GM23248 (cell line): ENCODE results near the gene RTRAF. TPM values are rescaled to one million over a fixed set of nuclear protein-coding genes. Genes with fewer than 3 reads are reported as not detected.
A peak's percentile ranks its signal among the peaks of the same experiment; 100 is the strongest.

ENCODE experiments used
- DNase-seq: peaks from one replicate; pipeline ENCODE4 v3.0.0-alpha.2; 2015
- H2AFZ ChIP-seq: fragments of 200-600 bp; sonication (generic); 2 replicates; pipeline ENCODE4 v1.6.1; 2016; ENCODE audit warnings: antibody characterized with exemption
- H3F3A ChIP-seq: fragments of 200-600 bp; sonication (generic); 2 replicates; pipeline ENCODE4 v1.6.1; 2016; ENCODE audit warnings: mild to moderate bottlenecking, antibody characterized with exemption, mixed run types; ENCODE audit not compliant: insufficient read depth
- H3K27ac ChIP-seq: fragments of 200-600 bp; sonication (generic); 2 replicates; pipeline ENCODE4 v1.5.1; 2016; ENCODE audit warnings: mild to moderate bottlenecking
- H3K27me3 ChIP-seq: fragments of 200-600 bp; sonication (generic); replicated peaks from 2 replicates; pipeline ENCODE4 v1.6.1; 2016; ENCODE audit warnings: mild to moderate bottlenecking; ENCODE audit not compliant: insufficient read depth
- H3K36me3 ChIP-seq: fragments of 200-600 bp; sonication (generic); 2 replicates; pipeline ENCODE4 v1.6.1; 2016; ENCODE audit warnings: low read depth, mild to moderate bottlenecking
- H3K4me1 ChIP-seq: fragments of 200-600 bp; sonication (generic); 2 replicates; pipeline ENCODE4 v1.6.1; 2016; ENCODE audit warnings: mild to moderate bottlenecking; ENCODE audit not compliant: insufficient read depth
- H3K4me2 ChIP-seq: fragments of 200-600 bp; sonication (generic); one replicate; pipeline ENCODE4 v1.6.1; 2016; ENCODE audit warnings: mild to moderate bottlenecking; ENCODE audit not compliant: unreplicated experiment
- H3K4me3 ChIP-seq: fragments of 200-600 bp; sonication (generic); 2 replicates; pipeline ENCODE4 v1.5.1; 2016; ENCODE audit warnings: mild to moderate bottlenecking
- H3K79me2 ChIP-seq: fragments of 200-600 bp; sonication (generic); 2 replicates; pipeline ENCODE4 v1.6.1; 2016; ENCODE audit warnings: mild to moderate bottlenecking; ENCODE audit not compliant: insufficient read depth
- H3K9ac ChIP-seq: fragments of 200-600 bp; sonication (generic); 2 replicates; pipeline ENCODE4 v1.6.1; 2016; ENCODE audit warnings: mild to moderate bottlenecking
- H3K9me2 ChIP-seq: fragments of 200-600 bp; sonication (generic); 2 replicates; pipeline ENCODE4 v1.6.1; 2016; ENCODE audit warnings: mixed run types, mild to moderate bottlenecking, moderate library complexity; ENCODE audit not compliant: insufficient read depth
- H3K9me3 ChIP-seq: fragments of 200-600 bp; sonication (generic); one replicate; pipeline ENCODE4 v1.6.1; 2017; ENCODE audit warnings: low read depth
- H4K20me1 ChIP-seq: fragments of 200-600 bp; sonication (generic); 2 replicates; pipeline ENCODE4 v1.6.0; 2016; ENCODE audit not compliant: insufficient read depth
- EZH2 ChIP-seq: fragments of 200-600 bp; sonication (generic); IDR thresholded peaks from 2 replicates; pipeline ENCODE4 v1.6.1; 2018; ENCODE audit warnings: antibody characterized with exemption, mild to moderate bottlenecking; ENCODE audit not compliant: insufficient read depth, poor library complexity, severe bottlenecking
- EZH2phosphoT487 ChIP-seq: fragments of 200-600 bp; sonication (generic); IDR thresholded peaks from 2 replicates; pipeline ENCODE4 v1.6.1; 2018; ENCODE audit warnings: antibody characterized with exemption, moderate library complexity, mild to moderate bottlenecking, low read depth; ENCODE audit not compliant: insufficient read depth
- WGBS, 2 experiments: methylation state at CpG; one replicate each; pipeline ENCODE4 v1.1.6; 2015 to 2017; ENCODE audit warnings: low lambda C conversion rate in 2 of 2, low coverage in 1 of 2; ENCODE audit errors: missing lambda C conversion rate in 2 of 2; 5-methylcytosine and 5-hydroxymethylcytosine counted together
- in situ Hi-C: fragments of 300-500 bp; cut with MboI; formaldehyde crosslinking; loops from 2 replicates; pipeline ENCODE4 v1.15.0; 2020
- polyA plus RNA-seq: library from polyadenylated mRNA; unstranded; fragments of >200 nt; fragmentation: Nextera tagmentation; extraction: Ambion mirVana; gene quantifications from 2 replicates; pipeline ENCODE4 v1.2.1, GENCODE V29; 2016
- total RNA-seq: library from RNA; depleted of rRNA; stranded (reverse); fragments of >200 nt; shearing (Covaris generic); gene quantifications from 2 replicates; pipeline ENCODE4 v1.2.3, GENCODE V29; 2014

The RTRAF gene
- total and polyA plus RNA-seq, 2 experiments from 2014 or later, result 99.9 to 270 TPM

- Histone ChIP-seq H4K20me1 (no peaks in the 10 kb centered on the region), H3K4me1 (peaks cover 57% of the 10 kb centered on the region), H3K4me3 (no peak overlapping the region), H3K27ac (no peak overlapping the region), H2AFZ (no peak overlapping the region), H3K9me2 (no peaks in the 10 kb centered on the region), H3K79me2 (peaks cover 73% of the 10 kb centered on the region), H3F3A (peaks cover 33% of the 10 kb centered on the region), H3K27me3 (no peaks in the 10 kb centered on the region), H3K4me2 (no peak overlapping the region), H3K36me3 (no peaks in the 10 kb centered on the region), H3K9me3 (no peaks in the 10 kb centered on the region), H3K9ac (no peak overlapping the region)
- WGBS, 2 experiments, result 97 to 98% methylated on average over 10 of the region's 10 CpGs
- TF ChIP-seq EZH2phosphoT487 (no peak), EZH2 (no peak)
- in situ Hi-C loops, result no loop called here
- no peak for DNase-seq
Observed at GRCh38 chr14:52048116-52048515, 58.8 kb downstream of the RTRAF start.

DNA sequence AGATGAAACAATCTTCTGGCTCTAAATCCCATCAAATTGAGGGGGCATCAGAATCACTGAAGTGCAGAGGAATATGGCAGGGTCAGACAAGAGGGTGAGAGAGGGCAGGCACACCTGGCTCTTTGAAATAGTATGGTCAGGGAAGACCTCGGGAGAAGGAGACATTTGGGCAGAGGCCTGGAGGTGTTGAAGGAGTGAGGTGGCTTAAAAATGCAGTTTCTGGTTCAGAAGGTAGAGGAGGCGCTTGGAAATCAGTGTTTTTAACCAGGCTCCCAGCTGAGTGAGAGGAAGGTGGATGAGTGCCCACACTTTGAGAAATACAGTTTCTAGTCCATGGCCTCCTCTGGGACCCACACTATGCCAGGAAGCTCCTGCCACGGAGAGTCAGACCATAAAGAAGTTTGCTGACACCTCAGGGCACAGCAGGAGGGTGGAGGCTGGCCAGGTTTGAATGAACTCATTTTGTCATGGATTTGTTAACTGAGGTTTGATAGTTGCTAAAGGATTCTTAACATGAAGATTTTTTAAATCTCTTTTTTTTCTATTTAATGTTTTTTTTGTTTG is 59.4 kb downstream of the RTRAF start:
- peak overlapping the region; percentile 36 for H3K4me2 ChIP-seq
- no peaks in the 10 kb centered on the region for H3K27me3 ChIP-seq
- peaks cover 36% of the 10 kb centered on the region for H3F3A ChIP-seq
- no peaks in the 10 kb centered on the region for H3K9me3 ChIP-seq
- peaks cover 63% of the 10 kb centered on the region for H3K4me1 ChIP-seq
- no peak overlapping the region; the same call in 1 of the 2 replicates for H2AFZ ChIP-seq
- no peaks in the 10 kb centered on the region for H3K36me3 ChIP-seq
- peak overlapping the region; percentile 40; the same call in 1 of the 2 replicates for H3K27ac ChIP-seq
- peak overlapping the region; percentile 47 for H3K9ac ChIP-seq
- TF ChIP-seq EZH2, result no peak
- TF ChIP-seq EZH2phosphoT487, result no peak
- no peaks in the 10 kb centered on the region for H4K20me1 ChIP-seq
- peak; percentile 88 for DNase-seq
- H3K4me3 ChIP-seq, result no peak overlapping the region
- in situ Hi-C loops, result no loop called here
- H3K9me2 ChIP-seq, result no peaks in the 10 kb centered on the region
- WGBS, 2 experiments, result 57 to 69% methylated on average over 3 of the region's 3 CpGs
- H3K79me2 ChIP-seq, result peaks cover 67% of the 10 kb centered on the region

DNA sequence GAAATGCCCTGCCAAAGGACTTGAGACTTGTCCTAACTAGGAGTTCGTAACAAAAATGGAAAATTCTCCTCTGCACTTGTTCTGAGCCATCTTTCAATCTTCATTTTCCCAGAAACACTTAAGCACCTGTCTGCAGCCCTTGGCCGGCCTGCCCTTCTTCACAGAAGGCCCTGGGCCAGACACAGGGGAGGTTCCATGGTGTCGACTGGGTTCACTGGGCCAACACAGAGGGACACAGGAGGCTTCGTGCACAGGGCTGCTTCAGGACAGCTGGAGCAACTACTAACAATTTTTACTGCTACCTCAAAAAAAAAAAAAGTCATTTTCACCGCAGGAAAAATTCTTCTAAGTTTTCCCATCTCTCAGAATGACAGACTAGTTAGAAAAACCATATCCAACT is 59.9 kb downstream of the RTRAF start:
- in situ Hi-C loops, result no loop called here
- no peaks in the 10 kb centered on the region for H3K9me3 ChIP-seq

DNA sequence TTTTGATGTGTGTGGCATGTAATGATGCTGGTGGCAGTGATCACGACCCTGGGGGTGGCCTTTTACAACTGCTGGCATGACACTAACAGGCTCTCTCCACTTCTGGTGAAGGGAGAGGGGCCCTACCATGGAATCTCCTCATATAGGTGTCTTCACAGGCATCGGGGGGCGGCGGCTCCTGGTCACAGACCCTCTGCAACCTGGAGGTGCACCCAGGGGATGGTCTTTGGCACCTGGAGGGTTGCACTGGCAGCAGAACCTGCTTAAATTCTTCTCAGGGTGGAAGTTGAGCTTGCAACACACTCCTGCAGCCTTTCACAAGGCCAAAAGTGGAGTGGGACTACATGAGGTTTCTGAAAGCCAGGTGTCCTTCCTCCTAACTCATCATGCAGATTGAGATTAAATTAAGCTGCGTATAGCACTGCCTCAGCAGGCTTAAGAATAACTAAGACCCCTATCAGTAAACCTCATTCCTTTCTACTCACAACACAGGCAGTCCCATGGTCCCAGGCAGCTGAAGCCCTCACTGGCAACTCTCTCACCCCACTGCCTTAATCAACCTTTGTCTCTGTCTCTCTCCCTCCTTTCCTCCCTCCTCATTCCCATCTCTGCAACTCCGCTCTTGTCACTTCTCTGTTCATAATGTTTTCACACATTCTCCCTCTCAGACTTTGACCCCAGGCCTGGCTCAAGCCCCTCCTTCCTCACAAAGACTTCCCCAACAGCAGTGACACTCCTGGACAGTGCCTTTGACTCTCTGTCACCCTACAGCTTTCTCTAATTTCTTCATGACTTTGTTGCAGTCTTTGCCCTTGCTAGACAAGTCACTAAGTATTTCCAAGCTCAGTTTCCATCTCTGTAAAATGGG is 60.6 kb downstream of the RTRAF start:
- no peaks in the 10 kb centered on the region for H3K9me3 ChIP-seq
- H2AFZ ChIP-seq, result no peak overlapping the region
- H3K27me3 ChIP-seq, result no peaks in the 10 kb centered on the region
- peaks cover 57% of the 10 kb centered on the region for H3K79me2 ChIP-seq
- in situ Hi-C loops, result no loop called here
- H4K20me1 ChIP-seq, result no peaks in the 10 kb centered on the region
- DNase-seq, result no peak
- no peaks in the 10 kb centered on the region for H3K9me2 ChIP-seq
- no peaks in the 10 kb centered on the region for H3K36me3 ChIP-seq
- 78% methylated on average over 6 of the region's 6 CpGs for WGBS, 2 experiments
- TF ChIP-seq EZH2phosphoT487 (no peak), EZH2 (no peak)
- H3K4me3 ChIP-seq, result no peak overlapping the region
- H3K4me2 ChIP-seq, result no peak overlapping the region
- peaks cover 37% of the 10 kb centered on the region for H3F3A ChIP-seq
- no peak overlapping the region for H3K27ac ChIP-seq
- peaks cover 66% of the 10 kb centered on the region for H3K4me1 ChIP-seq
- H3K9ac ChIP-seq, result no peak overlapping the region

More for the DNA sequence above, 59.9 kb downstream of the RTRAF start:
- Histone ChIP-seq H2AFZ (no peak overlapping the region), H3K4me2 (no peak overlapping the region), H3K4me1 (peaks cover 66% of the 10 kb centered on the region), H3F3A (peaks cover 36% of the 10 kb centered on the region), H3K79me2 (peaks cover 64% of the 10 kb centered on the region), H3K27me3 (no peaks in the 10 kb centered on the region), H3K36me3 (no peaks in the 10 kb centered on the region), H3K27ac (0 out of 2 replicates have a peak overlapping the region, but pooled peaks have one; percentile 40), H4K20me1 (no peaks in the 10 kb centered on the region), H3K9ac (peak overlapping the region; percentile 47), H3K4me3 (no peak overlapping the region), H3K9me2 (no peaks in the 10 kb centered on the region)
- TF ChIP-seq EZH2phosphoT487 (no peak), EZH2 (no peak)
- no peak for DNase-seq
- 96 to 98% methylated on average over 5 of the region's 5 CpGs for WGBS, 2 experiments
